ENCODE data around the gene COL8A2. TPM values are rescaled to one million over a fixed set of nuclear protein-coding genes. Genes with fewer than 3 reads are reported as not detected.
A peak's percentile ranks its signal among the peaks of the same experiment; 100 is the strongest.

The COL8A2 gene
- total RNA-seq, 1 donor from 2014 or later, result 1.2 TPM

- Histone ChIP-seq H3K27ac (replicated peaks) (no peak overlapping the region), H3K36me3 (no peaks in the 10 kb centered on the region), H3K4me1 (peaks cover 10% of the 10 kb centered on the region), H3K27me3 (ENCODE audit: low read depth) (peaks cover 6% of the 10 kb centered on the region), H3K9me3 (replicated peaks) (no peaks in the 10 kb centered on the region), H3K4me3 (no peak overlapping the region)
- intact Hi-C loops (cut with micrococcal nuclease), result no loop called here
- no peak for DNase-seq
- no peak for TF ChIP-seq CTCF (IDR thresholded peaks at IDR 0.05; ENCODE audit: borderline replicate concordance)
These were observed 5.6 kb downstream of the COL8A2 start for GRCh38 chr1:36119456-36119855.

DNA sequence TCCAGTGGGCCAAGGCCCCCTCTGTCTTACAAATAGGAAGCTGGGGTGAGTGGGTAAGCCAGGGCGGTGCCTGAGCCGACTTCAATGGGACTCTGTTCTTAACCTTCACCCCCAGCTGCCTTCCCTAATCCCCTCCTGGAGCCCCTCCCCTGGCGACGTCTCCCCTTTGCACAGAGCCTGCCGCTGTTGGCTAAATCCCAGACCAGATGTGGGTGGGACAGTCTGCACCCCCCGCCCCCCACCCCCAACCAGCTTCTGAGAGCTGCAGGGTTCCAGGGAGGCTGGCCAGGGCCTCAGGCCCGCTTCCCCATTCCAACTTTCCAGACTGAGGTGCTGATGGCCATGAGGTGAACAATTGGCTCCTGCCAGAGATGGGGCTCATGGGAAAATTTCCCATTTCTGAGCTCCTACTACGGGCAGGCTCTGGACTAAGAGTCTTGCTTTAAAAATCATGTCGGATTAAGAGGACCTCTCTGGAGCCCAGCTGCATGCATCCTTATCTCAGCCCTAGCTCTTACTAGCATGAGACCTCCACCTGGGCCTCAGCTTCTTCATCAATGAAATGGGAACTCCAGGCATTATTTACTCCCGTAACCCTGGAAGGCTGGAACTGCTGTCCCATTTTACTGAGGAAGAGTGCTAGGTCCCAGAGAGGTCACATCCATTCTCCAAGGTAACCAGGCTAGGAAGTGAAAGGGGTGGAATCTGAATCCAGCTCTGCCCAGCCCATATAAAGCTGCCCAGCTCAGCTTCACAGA, 6.4 kb downstream of the COL8A2 start:
- TF ChIP-seq CTCF (IDR thresholded peaks at IDR 0.05; ENCODE audit: borderline replicate concordance), result no peak
- Histone ChIP-seq H3K9me3 (replicated peaks) (no peaks in the 10 kb centered on the region), H3K27me3 (ENCODE audit: low read depth) (no peaks in the 10 kb centered on the region), H3K4me1 (peaks cover 8% of the 10 kb centered on the region), H3K4me3 (no peak overlapping the region), H3K36me3 (no peaks in the 10 kb centered on the region), H3K27ac (replicated peaks) (no peak overlapping the region)
- intact Hi-C loops (cut with micrococcal nuclease), result no loop called here
- no peak for DNase-seq

DNA sequence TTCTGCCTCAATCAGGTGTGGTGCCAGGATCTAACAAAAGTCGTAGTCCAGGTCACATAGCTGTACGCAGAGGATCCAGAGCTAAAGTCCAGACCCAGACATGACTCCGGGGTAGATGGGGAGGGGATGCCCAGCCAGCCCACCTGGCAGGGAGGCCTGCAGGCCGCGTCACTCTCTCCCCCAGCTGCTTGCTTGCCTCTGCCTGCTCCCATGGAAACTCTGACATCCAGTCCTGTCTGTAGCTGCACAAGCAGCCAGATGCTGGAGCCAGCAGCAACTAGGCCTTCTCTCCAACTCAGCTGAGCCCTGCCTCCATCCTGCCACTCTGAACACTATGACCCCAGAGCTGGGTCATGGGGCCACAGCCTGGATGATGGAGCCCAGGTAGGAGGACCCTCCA, 8.1 kb downstream of the COL8A2 start:
- Histone ChIP-seq H3K36me3 (no peaks in the 10 kb centered on the region), H3K4me3 (no peak overlapping the region), H3K4me1 (peaks cover 8% of the 10 kb centered on the region), H3K27me3 (ENCODE audit: low read depth) (no peaks in the 10 kb centered on the region), H3K27ac (replicated peaks) (no peak overlapping the region), H3K9me3 (replicated peaks) (no peaks in the 10 kb centered on the region)
- intact Hi-C loops (cut with micrococcal nuclease), result no loop called here
- TF ChIP-seq CTCF (IDR thresholded peaks at IDR 0.05; ENCODE audit: borderline replicate concordance), result no peak
- no peak for DNase-seq

GRCh38 chr1:36115931-36116330, 9.1 kb downstream of the COL8A2 start:
- Histone ChIP-seq H3K27ac (replicated peaks) (no peak overlapping the region), H3K9me3 (replicated peaks) (no peaks in the 10 kb centered on the region), H3K4me1 (peaks cover 8% of the 10 kb centered on the region), H3K27me3 (ENCODE audit: low read depth) (no peaks in the 10 kb centered on the region), H3K36me3 (no peaks in the 10 kb centered on the region), H3K4me3 (no peak overlapping the region)
- DNase-seq, result no peak
- no peak for TF ChIP-seq CTCF (IDR thresholded peaks at IDR 0.05; ENCODE audit: borderline replicate concordance)
- intact Hi-C loops (cut with micrococcal nuclease), result no loop called here

- DNase-seq, result peak; percentile 33
- intact Hi-C loops (cut with micrococcal nuclease), result no loop called here
- no peak overlapping the region for H3K4me3 ChIP-seq
- H3K4me1 ChIP-seq, result peaks cover 8% of the 10 kb centered on the region
- no peaks in the 10 kb centered on the region for H3K27me3 ChIP-seq (ENCODE audit: low read depth)
- no peaks in the 10 kb centered on the region for H3K36me3 ChIP-seq
- H3K27ac ChIP-seq (replicated peaks), result peak overlapping the region; percentile 44
- TF ChIP-seq CTCF (IDR thresholded peaks at IDR 0.05; ENCODE audit: borderline replicate concordance), result no peak
- H3K9me3 ChIP-seq (replicated peaks), result no peaks in the 10 kb centered on the region
These were observed 9.8 kb downstream of the COL8A2 start for GRCh38 chr1:36115200-36115669.

All from left ventricle myocardium inferior (tissue), 1 donor.